SKM-1 (cell line): ENCODE results near the gene CCHCR1.
"Not testable (repeated sequence)": the region's sequence is repeated elsewhere in the genome, so short reads cannot be mapped to it uniquely, and the experiment has no call there.

Source experiments
- DNase-seq: peaks from one replicate; lab custom pipeline; 2025; ENCODE audit not compliant: unreplicated experiment; lab: John Stamatoyannopoulos, UW

Gene CCHCR1

DNA sequence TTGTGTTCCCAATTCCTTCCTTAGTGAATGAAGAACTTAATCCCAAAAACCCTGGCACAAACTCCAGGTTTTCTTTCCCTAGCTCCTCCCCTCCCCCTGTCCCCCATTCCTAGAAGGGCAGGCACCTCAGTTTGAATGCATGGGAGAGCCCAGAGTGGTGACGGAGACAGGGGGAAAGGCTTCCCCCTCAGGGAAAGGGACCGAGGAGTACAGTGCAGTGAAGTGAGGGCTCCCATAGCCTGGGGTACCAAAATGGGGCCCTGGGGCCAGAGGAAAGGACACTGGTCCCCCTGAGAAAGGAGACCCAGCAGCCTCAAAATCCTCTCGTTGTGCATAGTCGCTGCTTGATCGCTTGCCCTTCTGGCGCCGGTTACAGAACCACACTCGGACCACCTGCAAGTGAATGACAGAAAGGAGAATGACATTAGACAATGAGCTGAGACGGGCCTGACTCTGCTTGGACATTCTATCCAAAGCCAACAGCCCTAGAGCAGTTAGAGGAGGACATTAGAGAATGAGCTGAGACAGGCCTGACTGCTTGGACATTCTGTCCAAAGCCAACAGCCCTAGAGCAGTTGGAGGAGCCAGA lies 7.0 kb upstream of the CCHCR1 start:
- not testable (repeated sequence) for DNase-seq

DNA sequence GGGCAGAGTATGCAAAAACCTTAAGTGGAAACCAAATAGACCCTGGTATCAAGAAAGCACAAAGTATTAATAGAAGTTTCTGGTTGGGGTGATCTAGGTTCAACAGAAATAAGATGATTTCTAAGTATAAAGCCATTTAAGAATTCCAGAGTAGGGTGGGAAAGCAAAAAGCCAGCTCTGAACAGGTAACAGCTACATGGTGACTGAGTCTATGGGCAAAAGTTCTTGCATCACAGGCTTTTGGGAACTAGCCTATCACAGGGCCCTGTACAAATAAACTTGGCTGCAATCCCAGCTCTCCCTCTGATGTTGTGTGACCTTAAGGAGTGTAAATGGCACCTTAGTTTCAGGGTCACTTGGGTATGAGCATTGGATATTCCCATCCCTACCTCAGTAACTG lies 6.3 kb upstream of the CCHCR1 start:
- no peak for DNase-seq

GRCh38 chr6:31162463-31163165 lies 5.0 kb upstream of the CCHCR1 start:
- no peak for DNase-seq

DNA sequence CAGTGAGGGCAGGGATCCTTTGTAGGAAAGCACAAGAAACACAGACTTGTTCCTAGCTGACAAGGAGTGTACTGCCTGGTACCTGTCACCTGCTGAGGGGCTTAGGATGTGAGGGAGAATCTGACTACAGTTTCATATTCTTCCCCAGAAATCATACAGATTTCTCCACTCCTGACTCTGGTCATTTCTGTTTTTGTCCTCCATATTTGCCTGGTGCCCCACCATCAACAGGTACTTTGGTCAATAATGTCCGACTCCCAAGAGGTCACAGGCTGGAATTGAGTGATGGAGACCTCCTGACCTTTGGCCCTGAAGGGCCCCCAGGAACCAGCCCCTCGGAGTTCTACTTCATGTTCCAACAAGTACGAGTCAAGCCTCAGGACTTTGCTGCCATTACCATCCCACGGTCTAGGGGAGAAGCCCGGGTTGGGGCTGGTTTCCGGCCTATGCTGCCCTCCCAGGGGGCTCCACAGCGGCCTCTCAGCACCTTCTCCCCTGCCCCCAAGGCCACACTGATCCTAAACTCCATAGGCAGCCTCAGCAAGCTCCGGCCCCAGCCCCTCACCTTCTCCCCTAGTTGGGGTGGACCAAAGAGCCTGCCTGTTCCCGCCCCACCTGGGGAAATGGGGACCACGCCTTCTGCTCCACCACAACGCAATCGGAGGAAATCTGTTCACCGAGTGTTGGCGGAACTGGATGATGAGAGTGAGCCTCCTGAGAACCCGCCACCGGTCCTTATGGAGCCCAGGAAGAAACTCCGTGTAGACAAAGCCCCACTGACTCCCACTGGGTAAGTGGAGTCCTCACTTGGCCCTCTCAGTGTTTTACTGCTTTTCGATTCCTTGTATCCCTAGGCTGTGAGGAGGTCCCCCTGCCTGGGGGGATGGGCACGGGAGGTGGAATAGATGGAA lies 3.9 kb upstream of the CCHCR1 start:
- no peak for DNase-seq

GRCh38 chr6:31158863-31159855 lies 1.6 kb upstream of the CCHCR1 start:
- DNase-seq = no peak

- peak; percentile 98 for DNase-seq
Measured at GRCh38 chr6:31158140-31158862, 699 bp upstream of the CCHCR1 start, which contains the start of gene TCF19. TSS of gene TCF19 (plus strand) at chr6:31158589. CDS start at chr6:31159470, 881 bp downstream.

GRCh38 chr6:31156641-31157040 lies 961 bp downstream of the CCHCR1 start:
- no peak for DNase-seq

DNA sequence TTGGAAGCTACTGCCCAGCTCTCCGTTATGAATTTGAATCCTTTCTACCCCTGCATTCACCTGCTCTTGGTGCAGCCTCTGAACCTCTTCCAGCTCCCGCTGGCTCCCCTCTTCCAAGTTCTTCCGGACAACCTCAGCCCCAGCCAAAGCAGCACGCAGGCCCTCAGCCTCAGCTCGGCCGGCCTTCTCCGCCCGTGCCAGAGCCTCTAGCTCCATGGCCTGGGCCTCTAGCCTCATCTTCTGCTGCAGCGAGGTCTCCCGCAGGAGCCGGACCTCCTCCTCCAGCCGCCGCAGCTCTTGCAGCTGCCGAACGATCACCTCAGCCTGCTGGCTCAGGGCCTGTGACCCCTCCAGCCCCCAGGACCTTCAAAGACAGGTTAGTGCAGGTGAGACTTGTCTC lies 3.2 kb downstream of the CCHCR1 start:
- no peak for DNase-seq

DNA sequence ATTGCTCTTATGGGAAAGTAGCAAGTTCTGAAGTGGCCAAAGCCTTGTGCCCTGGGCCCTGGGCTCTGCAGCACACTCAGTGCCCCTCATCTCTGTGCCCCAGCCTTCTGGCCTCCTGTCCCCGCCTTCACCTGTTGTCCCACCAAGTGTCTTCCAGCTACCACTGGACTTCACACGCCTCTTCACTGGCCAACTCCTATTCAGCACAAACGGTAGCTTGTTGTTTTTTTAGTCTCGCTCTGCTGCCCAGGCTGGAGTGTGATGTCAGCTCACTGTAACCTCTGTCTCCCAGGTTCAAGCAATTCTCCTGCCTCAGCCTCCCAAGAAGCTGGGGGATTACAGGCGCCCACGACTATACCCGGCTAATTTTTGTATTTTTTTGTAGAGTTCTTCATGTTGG lies 4.8 kb downstream of the CCHCR1 start:
- no peak for DNase-seq

DNA sequence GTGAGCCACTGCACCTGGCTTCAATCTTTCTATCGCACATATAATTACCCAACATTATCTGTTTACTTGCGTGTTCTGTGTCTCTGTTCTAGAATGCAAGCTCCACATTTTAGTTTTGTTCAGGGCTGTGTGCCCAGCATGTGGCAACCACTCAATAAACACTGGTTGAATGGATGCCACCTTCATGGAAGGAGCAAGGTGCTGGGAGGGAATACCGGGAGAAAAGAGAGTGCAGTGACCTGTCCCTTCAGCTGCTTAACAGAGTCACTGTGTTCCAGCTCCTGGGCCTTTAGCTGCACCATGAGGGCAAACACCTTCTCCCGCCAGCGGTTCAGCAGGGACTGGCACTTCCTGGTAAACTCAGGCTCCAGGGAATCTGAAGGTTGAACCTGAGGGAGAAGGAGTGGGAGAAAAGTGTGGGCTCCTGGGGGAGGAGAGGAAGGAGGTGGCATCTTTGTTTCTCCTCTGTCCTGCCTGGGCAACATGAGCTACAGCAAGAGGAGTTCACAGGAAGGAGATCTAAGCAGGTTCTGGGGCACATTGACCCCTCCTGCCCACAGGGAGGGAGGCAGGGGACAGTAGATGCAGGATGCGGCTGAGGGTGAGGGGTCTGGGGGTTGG lies 7.7 kb downstream of the CCHCR1 start:
- no peak for DNase-seq

GRCh38 chr6:31145386-31145785 lies 12.2 kb downstream of the CCHCR1 start:
- DNase-seq = no peak

DNA sequence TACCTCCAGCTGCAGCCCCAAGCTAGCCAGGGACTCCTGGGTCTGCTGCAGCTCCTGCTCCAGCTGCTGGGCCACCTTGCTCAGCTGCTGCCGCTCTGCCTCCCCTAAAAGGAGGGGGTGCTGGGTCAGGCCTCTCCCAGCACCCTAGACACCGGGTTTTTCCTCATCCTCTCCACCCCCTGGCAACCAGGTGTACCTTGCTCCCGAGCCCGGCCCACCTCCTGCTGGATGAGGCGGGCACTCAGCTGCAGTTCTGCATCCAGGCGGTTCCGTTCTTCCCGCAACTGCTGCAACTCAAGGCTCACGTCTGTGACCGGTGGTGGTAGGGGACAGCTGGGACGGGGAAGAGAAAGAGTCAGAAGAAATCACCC lies 12.6 kb downstream of the CCHCR1 start:
- no peak for DNase-seq

DNA sequence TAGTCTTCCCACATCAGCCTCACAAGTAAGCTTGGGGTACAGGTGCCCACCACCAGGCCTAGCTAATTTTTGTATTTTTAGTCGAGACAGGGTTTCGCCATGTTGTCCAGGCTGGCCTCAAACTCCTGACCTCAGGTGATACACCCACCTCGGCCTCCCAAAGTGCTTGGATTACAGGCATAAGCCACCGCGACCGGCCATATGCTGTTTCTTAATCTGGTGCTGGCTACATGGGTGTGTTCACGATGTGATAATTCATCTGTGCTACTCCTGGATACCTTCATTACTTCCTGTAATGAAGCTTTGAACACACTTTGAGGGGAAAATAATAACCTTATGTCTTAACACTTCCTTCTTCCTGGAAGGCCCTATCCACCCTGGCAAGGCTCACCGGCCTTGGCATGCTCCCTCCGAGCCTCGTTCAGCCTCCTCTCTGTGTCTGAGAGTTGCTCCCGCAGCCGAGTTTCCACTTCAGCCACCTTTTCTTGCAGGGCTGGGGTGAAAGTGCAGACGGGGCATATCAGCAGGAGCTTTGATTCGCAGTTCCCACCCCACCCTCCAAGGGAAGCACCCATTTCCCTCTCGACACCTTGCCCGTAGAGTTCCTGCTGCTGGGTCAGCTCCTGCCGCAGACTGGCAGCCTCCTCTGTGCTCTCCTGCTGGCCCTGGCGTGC lies 13.2 kb downstream of the CCHCR1 start:
- no peak for DNase-seq

- DNase-seq = no peak
Measured at GRCh38 chr6:31143148-31143547, 14.5 kb downstream of the CCHCR1 start.

GRCh38 chr6:31142361-31142761 lies 15.2 kb downstream of the CCHCR1 start:
- DNase-seq = no peak

DNA sequence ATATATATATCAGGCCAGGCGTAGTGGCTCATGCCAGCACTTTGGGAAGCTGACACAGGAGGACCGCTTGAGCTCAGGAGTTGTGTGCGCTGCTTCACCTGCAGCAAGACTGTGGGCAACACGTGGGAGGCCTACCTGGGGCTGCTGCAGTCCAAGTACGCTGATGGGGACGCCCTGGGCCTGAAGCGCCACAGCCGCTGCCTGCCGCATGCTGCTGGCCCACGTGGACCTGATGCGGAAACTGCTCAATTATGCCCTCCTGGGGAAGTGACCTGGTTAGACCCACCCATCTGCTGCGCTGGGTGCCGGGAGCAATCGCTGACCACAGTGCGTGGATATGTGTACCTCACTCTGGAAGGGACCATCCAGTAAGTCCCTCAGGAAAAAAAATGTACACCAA lies 17.0 kb downstream of the CCHCR1 start:
- DNase-seq = no peak

DNA sequence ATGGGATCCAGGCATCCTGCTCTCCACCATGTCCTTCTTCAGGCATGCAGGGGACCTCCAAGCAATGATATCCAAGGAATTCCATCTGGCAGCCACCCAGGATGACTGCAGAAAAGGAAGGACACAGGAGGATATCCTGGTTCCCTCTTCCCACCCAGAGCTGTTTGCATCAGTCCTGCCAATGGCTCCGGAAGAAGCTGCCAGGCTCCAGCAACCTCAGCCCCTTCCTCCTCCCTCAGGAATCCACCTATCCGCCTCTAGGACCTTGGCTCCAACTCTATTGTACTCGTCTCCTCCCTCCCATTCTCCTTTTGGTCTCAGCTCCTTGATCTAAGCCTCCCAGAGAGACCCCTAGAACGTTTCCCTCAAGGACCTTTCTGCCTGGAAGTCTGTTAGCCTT lies 18.0 kb downstream of the CCHCR1 start:
- DNase-seq = no peak

DNA sequence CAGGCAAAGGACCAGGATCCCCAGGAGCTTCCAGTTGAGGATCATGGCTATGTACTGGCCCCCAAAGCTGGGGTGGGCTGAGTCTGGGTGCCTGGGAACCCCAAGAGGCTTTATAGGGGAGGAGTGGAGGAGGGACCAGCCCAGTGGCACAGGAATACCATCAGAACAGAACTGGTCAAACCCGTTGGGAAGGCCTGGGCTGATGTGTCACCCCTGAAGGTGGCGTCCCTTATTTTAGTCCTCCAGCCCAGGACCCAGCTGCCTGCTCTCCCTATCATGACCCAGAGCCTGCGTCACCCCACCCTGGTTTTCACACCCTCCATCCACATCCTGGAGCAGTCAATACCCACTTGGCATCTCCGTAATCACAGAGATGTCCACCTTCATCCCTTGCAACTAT lies 18.6 kb downstream of the CCHCR1 start, which contains the start of gene PSORS1C2:
Gene PSORS1C2 (minus strand): TSS at position 85 of the 400 bp plus-strand sequence. CDS start 40 bp downstream, at position 45.
- no peak for DNase-seq

DNA sequence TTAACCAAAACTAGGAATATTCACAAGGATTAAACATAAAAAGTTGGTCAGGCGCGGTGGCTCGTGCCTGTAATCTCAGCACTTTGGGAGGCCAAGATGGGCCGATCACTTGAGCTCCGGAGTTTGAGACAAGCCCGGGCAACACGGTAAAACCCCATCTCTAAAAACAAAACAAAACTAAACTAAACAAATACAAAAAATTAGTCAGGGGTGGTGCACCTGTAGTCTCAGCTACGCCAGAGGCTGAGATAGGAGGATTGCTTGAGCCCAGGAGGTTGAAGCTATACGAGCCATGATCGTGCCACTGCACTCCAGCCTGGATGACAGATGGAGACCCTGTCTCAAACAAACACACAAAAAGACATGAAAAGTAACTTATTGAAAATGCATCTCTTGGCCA lies 21.9 kb downstream of the CCHCR1 start:
- no peak for DNase-seq
